Adipose tissue (tissue), 3 donors: ENCODE data around the gene KCTD5. TPM values are rescaled to one million over a fixed set of nuclear protein-coding genes. Genes with fewer than 3 reads are reported as not detected.
"Not testable (repeated sequence)": the region's sequence is repeated elsewhere in the genome, so short reads cannot be mapped to it uniquely, and the experiment has no call there.

Experiments
- H3K27ac ChIP-seq: one replicate; pipeline ENCODE4 v1.5.1; 2013; ENCODE audit warnings: low read depth, low read length
- WGBS, 3 donors: extraction: QIAGEN DNeasy Blood & Tissue Kit; methylation state at CpG; one replicate each; pipeline ENCODE4 v1.1.7; 2013; 5-methylcytosine and 5-hydroxymethylcytosine counted together
- polyA plus RNA-seq, 3 donors: library from polyadenylated mRNA; stranded (reverse); fragments of 200-250 nt; gene quantifications; one replicate each; pipeline ENCODE4 v1.2.3, GENCODE V29; 2013
- donor health status: healthy with polysubstance abuse.
- donor health status: Bipolar disorder and iron deficiency.
- donor health status: healthy.

The KCTD5 gene
- polyA plus RNA-seq, 3 donors = 6.5 to 17.1 (median 12.2) TPM

GRCh38 chr16:2670017-2670416 lies 12.3 kb upstream of the KCTD5 start:
- 12 to 13% (median 12%) methylated on average over 15 of the region's 15 CpGs for WGBS, 3 donors
- not testable (repeated sequence) for H3K27ac ChIP-seq

GRCh38 chr16:2671193-2671592 lies 11.1 kb upstream of the KCTD5 start:
- H3K27ac ChIP-seq = not testable (repeated sequence)
- 59 to 74% (median 61%) methylated on average over 10 of the region's 10 CpGs for WGBS, 3 donors

DNA sequence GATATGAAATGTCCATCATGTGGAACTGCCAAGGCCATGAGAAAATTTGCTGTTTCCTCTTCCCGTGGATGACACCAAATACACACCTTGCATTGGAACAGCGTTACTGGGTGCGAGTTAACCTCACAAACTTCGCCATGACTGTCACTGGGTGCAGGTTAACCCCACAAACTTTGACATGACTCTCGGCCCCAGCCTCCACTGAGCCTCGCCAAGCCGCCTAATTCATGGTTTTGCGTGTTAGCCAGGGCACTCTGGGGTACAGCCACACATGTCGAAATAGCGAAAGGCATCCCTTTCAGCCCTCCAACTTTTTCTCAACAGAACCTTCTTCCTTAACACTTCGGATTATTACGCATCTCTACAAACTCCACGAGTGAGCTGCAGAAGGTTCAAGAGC lies 10.6 kb upstream of the KCTD5 start:
- WGBS, 3 donors = 70 to 90% (median 88%) methylated on average over 13 of the region's 13 CpGs
- H3K27ac ChIP-seq = no peak overlapping the region

- H3K27ac ChIP-seq = no peak overlapping the region
- 1% methylated on average over 75 to 104 of the region's 107 CpGs for WGBS, 3 donors
Observed at GRCh38 chr16:2673066-2673999, 9.0 kb upstream of the KCTD5 start.

DNA sequence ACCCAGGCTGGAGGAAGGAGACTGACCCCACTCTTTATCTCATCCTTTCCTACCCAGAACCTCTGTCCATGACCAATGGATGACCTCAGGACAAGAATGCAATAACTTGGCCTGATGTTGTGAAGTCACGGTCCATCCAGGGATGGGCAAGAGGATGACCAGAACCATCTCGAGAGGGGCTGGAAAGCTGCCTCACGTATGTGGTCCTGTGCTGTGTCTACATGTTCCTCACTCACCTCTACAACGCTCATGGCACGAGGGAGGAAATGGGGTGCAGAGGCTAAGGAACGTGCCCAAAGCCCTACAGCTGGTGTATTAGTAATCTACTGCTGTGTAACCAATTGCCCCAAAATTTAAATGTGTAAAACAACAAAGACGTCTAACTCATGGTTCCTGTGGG lies 7.3 kb upstream of the KCTD5 start:
- WGBS, 3 donors = 75 to 85% (median 80%) methylated on average over 7 of the region's 7 CpGs
- no peak overlapping the region for H3K27ac ChIP-seq

DNA sequence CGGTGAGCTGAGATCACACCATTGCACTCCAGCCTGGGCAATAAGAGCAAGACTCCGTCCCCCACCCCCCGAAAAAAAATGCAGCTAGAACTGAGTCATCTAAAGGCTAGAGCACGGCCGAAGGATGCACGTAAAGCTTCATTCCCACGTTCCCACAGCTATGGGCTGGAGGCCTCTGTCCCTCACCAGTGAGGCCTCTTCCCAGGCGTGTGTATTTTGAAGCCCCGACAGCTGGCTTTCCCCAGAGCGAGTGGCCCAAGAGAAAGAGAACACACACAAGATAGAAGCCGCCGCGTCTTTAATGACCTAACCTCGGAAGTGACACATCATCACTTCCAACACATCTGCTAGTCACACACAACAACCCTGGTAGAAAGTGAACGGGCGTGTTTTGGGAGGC lies 6.6 kb upstream of the KCTD5 start:
- 84 to 86% (median 85%) methylated on average over 15 to 16 of the region's 16 CpGs for WGBS, 3 donors
- no peak overlapping the region for H3K27ac ChIP-seq

- not testable (repeated sequence) for H3K27ac ChIP-seq
- 88 to 95% (median 88%) methylated on average over 3 of the region's 3 CpGs for WGBS, 3 donors
Observed at GRCh38 chr16:2676937-2677336, 5.4 kb upstream of the KCTD5 start.

- 89 to 91% (median 89%) methylated on average over 14 to 16 of the region's 23 CpGs for WGBS, 3 donors
- H3K27ac ChIP-seq = not testable (repeated sequence)
Observed at GRCh38 chr16:2678206-2678965, 3.9 kb upstream of the KCTD5 start.

DNA sequence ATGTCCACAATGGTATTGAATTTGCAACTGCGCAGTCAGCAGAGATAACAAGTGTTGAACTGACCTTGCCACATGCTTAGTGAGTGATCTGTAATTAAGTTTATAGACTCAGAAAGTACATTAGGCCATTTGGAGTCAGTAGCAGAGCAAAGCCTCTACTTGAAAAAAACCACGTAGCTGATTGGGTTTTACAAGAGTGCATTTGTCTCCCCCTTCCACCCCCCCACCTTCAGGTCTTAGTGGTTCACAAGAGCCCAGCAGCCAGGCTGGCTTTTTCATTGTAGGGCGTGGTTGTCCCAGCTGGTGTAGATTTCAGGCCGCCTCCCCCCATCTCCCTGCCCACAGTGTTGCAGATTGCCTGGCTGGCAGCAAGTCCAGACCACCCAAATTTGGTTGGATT lies 2.4 kb upstream of the KCTD5 start:
- 86 to 91% (median 86%) methylated on average over 4 of the region's 4 CpGs for WGBS, 3 donors
- not testable (repeated sequence) for H3K27ac ChIP-seq

GRCh38 chr16:2680360-2680759 lies 2.0 kb upstream of the KCTD5 start:
- H3K27ac ChIP-seq = not testable (repeated sequence)
- 85 to 88% (median 86%) methylated on average over 8 of the region's 8 CpGs for WGBS, 3 donors

DNA sequence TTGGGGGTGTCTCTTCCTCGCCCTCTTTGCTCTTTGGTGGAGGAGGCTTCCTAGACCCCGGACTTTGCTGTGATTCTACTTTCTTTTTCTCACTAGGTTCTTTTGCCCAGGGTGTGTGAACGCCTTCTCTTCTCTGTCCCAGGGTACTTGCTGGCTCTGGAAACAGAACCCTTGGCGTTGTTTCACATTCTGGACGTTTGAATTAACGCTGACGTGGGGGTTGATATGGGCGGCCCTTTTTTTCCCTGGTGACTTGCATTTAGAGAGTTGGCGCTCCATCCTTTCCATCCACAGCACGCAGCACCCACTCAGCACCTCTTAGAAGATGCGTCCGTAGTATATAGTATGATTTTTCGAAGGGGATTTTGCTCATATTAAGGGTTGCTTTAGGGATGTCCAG lies 718 bp downstream of the KCTD5 start:
- H3K27ac ChIP-seq = not testable (repeated sequence)

GRCh38 chr16:2686075-2686474 lies 3.8 kb downstream of the KCTD5 start:
- WGBS, 3 donors = no CpG with 5 or more reads among the region's 9 CpGs
- H3K27ac ChIP-seq = not testable (repeated sequence)

More for the DNA sequence above, 718 bp downstream of the KCTD5 start:
- 5 to 11% (median 11%) methylated on average over 13 of the region's 13 CpGs for WGBS, 3 donors

DNA sequence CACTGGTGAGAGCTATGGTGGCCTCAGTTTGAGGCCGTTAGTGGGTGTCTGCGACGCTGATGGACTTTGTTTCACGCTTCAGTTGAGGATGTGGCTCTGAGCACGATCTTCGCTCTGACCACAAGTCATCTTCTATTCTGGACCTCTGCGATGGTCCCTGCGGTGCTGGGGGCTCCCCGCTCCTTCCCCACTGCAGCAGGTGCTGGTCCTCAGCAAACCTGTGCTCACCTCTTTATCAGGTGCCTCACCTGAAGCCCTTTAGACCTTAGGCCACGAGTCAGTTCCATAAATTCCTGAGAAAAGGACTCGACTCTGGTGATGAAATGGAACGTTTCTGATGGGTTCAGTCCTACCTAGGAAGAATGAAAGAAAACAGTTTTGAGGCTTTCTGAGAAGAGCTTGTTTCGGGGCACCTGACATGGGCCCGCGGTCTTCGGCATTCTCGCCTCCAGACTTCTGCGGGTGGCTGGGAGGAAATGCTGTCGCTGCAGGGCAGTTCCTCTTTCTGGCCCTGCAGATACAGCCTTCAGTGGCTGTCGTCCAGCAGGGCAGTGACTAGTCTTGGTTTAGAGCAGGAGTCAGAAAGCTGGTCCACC lies 4.7 kb downstream of the KCTD5 start:
- no peak overlapping the region for H3K27ac ChIP-seq
- 47 to 81% (median 62%) methylated on average over 20 of the region's 20 CpGs for WGBS, 3 donors

DNA sequence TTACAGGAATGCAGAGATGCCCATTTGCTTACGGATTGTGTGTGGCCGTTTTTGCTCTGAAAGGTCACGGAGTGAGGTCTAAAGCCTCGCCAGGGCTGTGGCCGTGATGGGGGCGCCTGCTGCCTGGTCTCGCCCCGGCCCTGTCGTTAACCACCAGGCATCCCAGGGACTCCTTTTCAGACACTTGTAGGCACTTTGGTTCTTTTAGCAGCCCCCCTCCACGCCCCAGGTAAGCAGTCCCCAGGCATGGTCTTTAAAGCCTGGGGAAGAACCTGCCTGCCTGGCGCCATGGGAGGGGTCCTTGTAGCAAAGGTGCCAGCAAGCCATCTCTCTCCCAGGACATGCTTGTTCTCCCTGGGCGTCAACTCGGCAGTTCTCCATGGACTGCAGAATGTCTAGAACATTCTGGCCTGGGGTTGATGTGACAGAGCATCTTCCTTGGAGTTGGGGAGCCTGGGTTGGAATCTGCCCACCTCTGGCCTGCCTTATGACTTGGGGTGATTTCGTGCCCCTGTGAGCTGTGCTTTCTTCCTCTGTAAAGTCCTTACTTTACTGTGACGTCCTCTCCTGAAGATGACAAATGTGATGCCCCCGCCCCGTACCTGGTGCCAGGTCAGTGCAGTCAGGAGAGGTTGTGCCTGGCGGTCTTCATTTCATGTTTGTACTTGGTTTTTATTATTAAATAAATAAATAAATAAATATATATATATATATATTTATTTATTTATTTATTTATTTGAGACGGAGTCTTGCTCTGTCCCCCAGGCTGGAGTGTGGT lies 5.4 kb downstream of the KCTD5 start:
- 74 to 89% (median 79%) methylated on average over 19 of the region's 19 CpGs for WGBS, 3 donors
- no peak overlapping the region for H3K27ac ChIP-seq

GRCh38 chr16:2689422-2689821 lies 7.1 kb downstream of the KCTD5 start:
- WGBS, 3 donors = 34 to 68% methylated on average over 3 of the region's 13 CpGs; no CpG with 5 or more reads in 1 of the 3 donors
- H3K27ac ChIP-seq = not testable (repeated sequence)

DNA sequence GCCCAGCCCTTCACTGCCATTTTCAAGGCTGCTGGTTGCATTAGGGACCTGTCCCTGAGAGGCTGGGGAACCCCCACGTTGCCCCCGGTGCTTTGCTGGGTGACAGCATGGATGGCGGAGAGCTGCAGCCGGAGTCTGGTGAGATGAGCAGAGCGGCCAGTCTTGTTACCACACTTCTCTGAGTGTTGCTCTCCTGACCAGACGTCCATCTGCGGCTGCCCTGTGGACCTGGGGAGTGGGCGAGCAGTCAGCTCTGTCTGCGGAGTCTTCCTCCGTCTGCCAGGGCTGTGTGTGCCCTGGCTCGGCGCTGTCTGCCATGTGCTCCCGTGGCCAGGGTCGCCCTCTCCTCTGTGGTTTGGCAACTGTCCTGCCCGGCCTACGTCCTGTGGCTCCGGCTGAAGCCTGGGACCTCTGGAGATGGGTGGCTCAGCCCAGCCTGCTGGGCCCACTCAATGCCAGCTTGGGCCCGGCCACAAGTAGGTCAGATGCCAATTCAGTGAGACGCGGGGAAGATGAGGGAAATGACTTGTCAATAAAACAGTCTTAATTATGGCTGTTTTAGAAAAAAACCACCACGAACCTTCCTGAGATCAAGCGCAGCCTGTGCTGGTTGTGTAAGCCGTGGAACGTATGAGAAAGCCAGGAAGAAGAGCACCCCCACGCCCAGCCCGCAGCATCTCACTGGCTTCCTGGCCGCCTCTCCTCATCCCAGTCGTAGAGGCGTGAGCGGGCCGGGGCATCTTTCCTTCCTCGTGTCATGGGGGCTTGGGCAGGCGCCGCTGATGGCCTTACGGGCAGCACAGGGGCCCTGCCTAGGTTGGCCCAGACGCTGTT lies 7.9 kb downstream of the KCTD5 start:
- no peak overlapping the region for H3K27ac ChIP-seq
- 60 to 87% (median 63%) methylated on average over 36 of the region's 36 CpGs for WGBS, 3 donors

DNA sequence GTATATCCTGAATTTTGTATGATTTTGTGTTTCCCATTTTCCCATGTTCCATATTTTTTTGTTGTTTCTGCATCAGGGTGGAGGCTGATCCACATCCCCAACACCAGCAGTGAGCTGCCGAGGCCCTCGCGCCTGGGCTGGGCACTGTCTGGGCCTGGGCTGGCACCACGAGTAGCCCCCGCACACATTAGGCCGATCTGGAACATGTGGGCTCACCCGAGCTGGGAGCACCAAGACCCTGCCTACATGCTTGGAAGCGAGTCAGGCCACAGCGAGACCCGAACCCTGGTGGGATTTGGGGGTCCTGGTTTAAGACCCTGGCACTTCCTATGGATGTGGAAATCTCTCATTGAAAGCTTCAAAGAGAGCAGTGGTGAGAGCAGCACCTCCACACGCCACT lies 8.5 kb downstream of the KCTD5 start:
- no peak overlapping the region for H3K27ac ChIP-seq
- 93 to 96% (median 94%) methylated on average over 11 of the region's 11 CpGs for WGBS, 3 donors
